ENCODE results near the gene SLX4IP.
"Not testable (repeated sequence)": the region's sequence is repeated elsewhere in the genome, so short reads cannot be mapped to it uniquely, and the experiment has no call there.

SLX4IP gene

GRCh38 chr20:10579942-10580341 lies 144.8 kb downstream of the SLX4IP start:
- in situ Hi-C loops (cut with HindIII; ENCODE audit: low pct_ligation_motif_present, low sequenced_read_pairs) = no loop called here
- no peak for TF ChIP-seq CTCF (IDR thresholded peaks at IDR 0.05; ENCODE audit: low read depth, low read length, missing control alignments)
- H3K36me3 ChIP-seq (replicated peaks) = no peaks in the 10 kb centered on the region
- no peak for DNase-seq
- no peak overlapping the region for H3K4me3 ChIP-seq (ENCODE audit: low read depth, low read length)
- H3K27ac ChIP-seq = no peak overlapping the region
- no peaks in the 10 kb centered on the region for H3K27me3 ChIP-seq (replicated peaks)

GRCh38 chr20:10580700-10581099 lies 145.6 kb downstream of the SLX4IP start:
- Histone ChIP-seq H3K4me3 (ENCODE audit: low read depth, low read length) (no peak overlapping the region), H3K36me3 (replicated peaks) (no peaks in the 10 kb centered on the region), H3K27me3 (replicated peaks) (no peaks in the 10 kb centered on the region), H3K27ac (no peak overlapping the region)
- no peak for DNase-seq
- TF ChIP-seq CTCF (IDR thresholded peaks at IDR 0.05; ENCODE audit: low read depth, low read length, missing control alignments) = no peak
- in situ Hi-C loops (cut with HindIII; ENCODE audit: low pct_ligation_motif_present, low sequenced_read_pairs) = no loop called here

GRCh38 chr20:10581823-10582222 lies 146.7 kb downstream of the SLX4IP start:
- Histone ChIP-seq H3K27me3 (replicated peaks) (no peaks in the 10 kb centered on the region), H3K4me3 (ENCODE audit: low read depth, low read length) (no peak overlapping the region), H3K36me3 (replicated peaks) (no peaks in the 10 kb centered on the region), H3K27ac (peak overlapping the region; percentile 44)
- in situ Hi-C loops (cut with HindIII; ENCODE audit: low pct_ligation_motif_present, low sequenced_read_pairs) = no loop called here
- peak; percentile 70 for DNase-seq
- TF ChIP-seq CTCF (IDR thresholded peaks at IDR 0.05; ENCODE audit: low read depth, low read length, missing control alignments) = no peak

GRCh38 chr20:10584371-10584770 lies 149.3 kb downstream of the SLX4IP start:
- no peak overlapping the region for H3K27ac ChIP-seq
- in situ Hi-C loops (cut with HindIII; ENCODE audit: low pct_ligation_motif_present, low sequenced_read_pairs) = no loop called here
- TF ChIP-seq CTCF (IDR thresholded peaks at IDR 0.05; ENCODE audit: low read depth, low read length, missing control alignments) = no peak
- no peak for DNase-seq
- H3K4me3 ChIP-seq (ENCODE audit: low read depth, low read length) = no peak overlapping the region
- no peaks in the 10 kb centered on the region for H3K36me3 ChIP-seq (replicated peaks)
- no peaks in the 10 kb centered on the region for H3K27me3 ChIP-seq (replicated peaks)

- no peak for TF ChIP-seq CTCF (IDR thresholded peaks at IDR 0.05; ENCODE audit: low read depth, low read length, missing control alignments)
- Histone ChIP-seq H3K27me3 (replicated peaks) (no peaks in the 10 kb centered on the region), H3K4me3 (ENCODE audit: low read depth, low read length) (no peak overlapping the region), H3K36me3 (replicated peaks) (no peaks in the 10 kb centered on the region), H3K27ac (no peak overlapping the region)
- no peak for DNase-seq
- in situ Hi-C loops (cut with HindIII; ENCODE audit: low pct_ligation_motif_present, low sequenced_read_pairs) = no loop called here
Observed at GRCh38 chr20:10585308-10585707, 150.2 kb downstream of the SLX4IP start.

- no peak for DNase-seq
- in situ Hi-C loops (cut with HindIII; ENCODE audit: low pct_ligation_motif_present, low sequenced_read_pairs) = no loop called here
- TF ChIP-seq CTCF (IDR thresholded peaks at IDR 0.05; ENCODE audit: low read depth, low read length, missing control alignments) = no peak
- no peak overlapping the region for H3K4me3 ChIP-seq (ENCODE audit: low read depth, low read length)
- no peaks in the 10 kb centered on the region for H3K36me3 ChIP-seq (replicated peaks)
- no peaks in the 10 kb centered on the region for H3K27me3 ChIP-seq (replicated peaks)
- H3K27ac ChIP-seq = no peak overlapping the region
Observed at GRCh38 chr20:10586296-10586695, 151.2 kb downstream of the SLX4IP start.

GRCh38 chr20:10590446-10590845 lies 155.3 kb downstream of the SLX4IP start:
- DNase-seq; in situ Hi-C loops (cut with HindIII; ENCODE audit: low pct_ligation_motif_present, low sequenced_read_pairs); H3K27me3 ChIP-seq (replicated peaks); H3K4me3 ChIP-seq (ENCODE audit: low read depth, low read length); H3K36me3 ChIP-seq (replicated peaks): not testable (repeated sequence)
- H3K27ac ChIP-seq = peak overlapping the region; percentile 96
